Effector memory CD4-positive, alpha-beta T cell (primary cell): ENCODE measurements around the gene SPOCD1.

Source experiments
- DNase-seq, 3 donors: peaks; one replicate each; pipeline ENCODE4 v3.0.0-alpha.2; 2020
- H3K27ac ChIP-seq: 2 replicates; pipeline ENCODE4 v1.7.0; 2013; ENCODE audit warnings: mild to moderate bottlenecking, low read length, moderate library complexity; ENCODE audit not compliant: insufficient read depth, poor library complexity, severe bottlenecking
- H3K27me3 ChIP-seq: replicated peaks from 2 replicates; pipeline ENCODE4 v1.7.0; 2013; ENCODE audit warnings: mild to moderate bottlenecking, low read length; ENCODE audit not compliant: insufficient read depth, control insufficient read depth, poor library complexity, severe bottlenecking
- H3K36me3 ChIP-seq: 2 replicates; pipeline ENCODE4 v1.7.0; 2013; ENCODE audit warnings: mild to moderate bottlenecking, low read length, moderate library complexity; ENCODE audit not compliant: control insufficient read depth, insufficient read depth
- H3K4me1 ChIP-seq: 2 replicates; pipeline ENCODE4 v1.7.0; 2013; ENCODE audit warnings: low read length, mild to moderate bottlenecking; ENCODE audit not compliant: control insufficient read depth, insufficient read depth, poor library complexity, severe bottlenecking
- H3K4me3 ChIP-seq: 2 replicates; pipeline ENCODE4 v1.7.0; 2013; ENCODE audit warnings: low read length, low read depth, mild to moderate bottlenecking; ENCODE audit not compliant: insufficient read depth, poor library complexity, severe bottlenecking
- H3K9me3 ChIP-seq: 2 replicates; pipeline ENCODE4 v1.7.0; 2013; ENCODE audit warnings: mild to moderate bottlenecking, low read length, moderate library complexity; ENCODE audit not compliant: control insufficient read depth

SPOCD1 gene

DNA sequence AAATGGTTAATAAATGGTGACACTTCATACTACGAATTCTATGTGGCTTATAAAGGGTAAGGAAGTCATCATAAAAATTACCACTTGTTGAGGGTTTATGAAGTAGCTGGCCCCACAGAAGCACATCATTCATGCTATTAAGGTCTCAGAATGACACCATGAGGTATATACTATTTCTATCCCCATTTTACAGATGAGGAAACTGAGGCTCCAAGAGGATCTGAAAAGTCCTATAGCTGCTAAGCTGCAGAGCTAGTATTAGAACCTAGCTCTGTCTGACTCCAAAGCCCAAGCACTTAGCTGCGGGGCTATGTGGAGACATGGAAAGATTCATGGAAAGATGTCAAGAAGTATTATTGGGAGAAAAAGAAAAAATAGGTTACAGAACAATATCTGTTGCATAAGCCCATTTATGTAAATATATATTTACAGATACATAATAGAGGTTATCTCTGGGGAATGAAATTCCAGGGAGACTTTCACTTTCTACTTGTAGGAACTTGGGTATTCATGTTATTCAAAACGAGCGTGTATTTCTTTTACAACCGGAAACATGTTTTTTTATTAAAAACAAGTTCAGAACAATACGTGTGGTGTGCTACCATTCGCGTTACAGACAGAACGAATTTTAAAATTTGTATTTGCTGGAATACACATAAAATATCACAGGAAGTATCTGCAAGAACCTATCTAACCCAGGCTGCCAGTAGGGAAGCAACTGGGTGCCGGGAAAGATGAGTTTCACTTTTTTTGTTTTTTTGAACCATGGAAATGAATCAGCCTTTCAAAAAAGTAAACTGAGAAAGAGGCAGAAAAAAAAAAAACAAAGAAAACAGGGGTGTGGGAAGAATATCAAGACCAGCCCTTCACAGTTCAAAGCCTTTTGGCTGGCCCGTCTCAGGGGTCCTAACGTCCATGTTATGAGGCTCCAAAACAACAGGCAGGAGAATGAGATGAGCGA, 13.4 kb downstream of the SPOCD1 start:
- H3K27ac ChIP-seq, result no peak overlapping the region

DNA sequence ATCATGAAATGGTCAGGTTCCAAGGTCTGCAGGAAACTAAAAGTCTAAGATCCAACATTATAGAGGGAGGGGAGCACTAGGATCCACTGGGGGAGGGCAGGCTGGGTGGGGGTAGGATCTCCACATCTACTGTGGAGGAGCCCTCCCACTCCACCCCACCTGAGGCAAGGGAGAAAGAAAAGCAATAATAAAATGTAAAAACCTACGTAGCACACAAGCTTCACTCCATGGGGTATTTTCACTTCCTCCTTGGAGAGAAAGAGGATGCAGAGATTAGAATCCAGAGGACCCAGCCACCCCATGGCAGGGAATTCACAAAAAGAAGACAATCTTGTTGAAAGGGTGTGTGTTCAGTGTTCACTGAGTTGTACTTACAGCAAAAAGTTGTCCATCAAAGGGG, 14.4 kb downstream of the SPOCD1 start:
- Histone ChIP-seq H3K27ac (no peak overlapping the region), H3K4me3 (no peak overlapping the region), H3K27me3 (peaks cover 6% of the 10 kb centered on the region), H3K4me1 (no peaks in the 10 kb centered on the region), H3K36me3 (no peaks in the 10 kb centered on the region), H3K9me3 (no peaks in the 10 kb centered on the region)
- DNase-seq, result no peak

More for the DNA sequence above, 13.4 kb downstream of the SPOCD1 start:
- H3K27me3 ChIP-seq, result peaks cover 6% of the 10 kb centered on the region
- H3K9me3 ChIP-seq, result no peaks in the 10 kb centered on the region
- H3K4me1 ChIP-seq, result no peaks in the 10 kb centered on the region
- no peaks in the 10 kb centered on the region for H3K36me3 ChIP-seq
- H3K4me3 ChIP-seq, result no peak overlapping the region
- DNase-seq, result no peak

DNA sequence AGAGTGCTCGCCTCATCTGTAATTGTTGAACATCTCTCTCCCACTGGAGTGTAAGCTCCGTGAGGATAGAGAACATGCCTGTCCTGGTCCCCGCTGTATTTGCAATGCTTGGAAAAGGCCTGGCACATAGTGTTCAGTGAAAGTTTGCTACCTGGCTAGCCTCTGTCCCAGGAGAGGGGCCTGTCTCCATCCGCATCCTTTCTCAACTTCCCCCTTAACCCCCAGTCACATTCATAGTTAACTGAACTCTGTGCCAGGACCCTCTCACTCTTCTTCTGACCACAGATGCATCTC, 15.2 kb downstream of the SPOCD1 start:
- Histone ChIP-seq H3K36me3 (no peaks in the 10 kb centered on the region), H3K27ac (no peak overlapping the region), H3K4me1 (no peaks in the 10 kb centered on the region), H3K9me3 (no peaks in the 10 kb centered on the region), H3K4me3 (no peak overlapping the region), H3K27me3 (peaks cover 6% of the 10 kb centered on the region)
- no peak for DNase-seq

DNA sequence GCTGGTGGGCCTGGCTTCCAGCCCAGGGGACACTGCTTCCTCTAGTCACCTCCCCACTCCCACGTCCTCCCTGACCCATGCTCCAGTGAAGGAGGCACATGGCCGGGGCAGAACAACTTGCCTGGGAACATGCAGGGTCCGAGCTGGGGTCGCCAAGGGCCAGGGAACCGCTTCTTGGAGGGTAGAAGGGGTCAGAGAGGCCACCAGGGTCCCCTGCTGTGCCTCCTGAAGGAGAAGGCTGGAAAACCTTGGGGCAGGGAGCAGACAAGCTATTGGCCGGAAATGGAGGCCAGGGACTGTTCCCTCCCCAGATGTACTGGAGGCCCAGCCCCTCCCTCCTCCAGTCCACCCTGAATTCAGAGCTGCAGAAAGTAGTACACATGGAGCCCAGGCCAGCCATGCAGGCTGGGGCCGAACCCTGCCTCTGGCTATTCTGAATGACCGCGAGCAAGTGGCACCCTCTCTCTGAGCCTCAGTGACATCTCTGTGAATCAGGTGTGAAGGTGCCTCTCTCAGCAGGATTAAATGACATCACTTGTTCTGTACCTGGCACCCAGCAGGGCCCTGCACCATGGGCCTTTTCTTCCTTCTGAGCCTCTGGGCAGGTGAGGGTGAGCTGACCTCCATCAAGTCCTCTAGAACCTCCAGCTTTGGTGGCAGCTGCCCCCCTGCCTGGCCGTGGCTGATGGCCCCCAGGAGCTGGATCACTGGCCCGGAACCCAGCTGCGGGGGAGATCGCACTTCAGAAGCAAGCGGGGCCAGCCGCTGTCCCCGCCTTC, 15.7 kb downstream of the SPOCD1 start:
- Histone ChIP-seq H3K4me3 (no peak overlapping the region), H3K27ac (no peak overlapping the region), H3K27me3 (peaks cover 6% of the 10 kb centered on the region), H3K36me3 (no peaks in the 10 kb centered on the region), H3K4me1 (no peaks in the 10 kb centered on the region), H3K9me3 (no peaks in the 10 kb centered on the region)
- no peak for DNase-seq

DNA sequence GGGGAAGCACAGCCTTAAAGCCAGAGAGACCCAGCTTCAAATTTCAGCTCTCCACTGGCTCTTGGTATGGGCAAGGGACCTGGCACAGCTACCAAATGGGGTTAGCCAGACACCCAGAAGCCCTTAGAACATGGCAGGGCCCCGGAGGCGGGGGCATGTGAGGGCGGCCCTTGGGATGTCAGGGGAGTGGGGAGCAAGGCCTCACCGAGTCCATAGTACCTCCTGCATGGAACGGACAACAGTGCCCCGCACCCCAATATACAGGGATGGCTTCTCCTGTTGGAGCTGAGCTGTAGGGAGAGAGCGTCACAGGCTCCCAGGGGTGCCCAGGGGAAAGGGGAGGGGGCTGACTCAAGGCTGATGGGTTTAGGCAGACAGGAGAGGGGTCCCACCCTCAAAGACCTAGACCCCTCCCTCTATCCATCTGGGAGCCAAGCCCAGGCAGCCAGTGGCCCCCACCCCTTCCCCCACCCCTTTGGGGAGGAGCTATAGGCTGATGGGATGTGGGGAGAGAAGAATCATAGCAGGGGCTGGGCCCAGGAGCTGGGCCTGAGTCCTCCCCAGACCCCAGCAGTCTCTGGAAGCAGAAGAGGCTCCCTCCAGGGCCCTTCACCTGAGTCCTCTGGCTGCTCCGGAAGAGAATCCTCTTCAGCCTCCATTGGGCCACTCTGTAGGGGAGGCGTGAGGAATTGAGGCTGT, 16.5 kb downstream of the SPOCD1 start:
- DNase-seq, result no peak
- Histone ChIP-seq H3K36me3 (no peaks in the 10 kb centered on the region), H3K4me1 (no peaks in the 10 kb centered on the region), H3K4me3 (no peak overlapping the region), H3K27ac (no peak overlapping the region), H3K9me3 (no peaks in the 10 kb centered on the region), H3K27me3 (peaks cover 6% of the 10 kb centered on the region)

DNA sequence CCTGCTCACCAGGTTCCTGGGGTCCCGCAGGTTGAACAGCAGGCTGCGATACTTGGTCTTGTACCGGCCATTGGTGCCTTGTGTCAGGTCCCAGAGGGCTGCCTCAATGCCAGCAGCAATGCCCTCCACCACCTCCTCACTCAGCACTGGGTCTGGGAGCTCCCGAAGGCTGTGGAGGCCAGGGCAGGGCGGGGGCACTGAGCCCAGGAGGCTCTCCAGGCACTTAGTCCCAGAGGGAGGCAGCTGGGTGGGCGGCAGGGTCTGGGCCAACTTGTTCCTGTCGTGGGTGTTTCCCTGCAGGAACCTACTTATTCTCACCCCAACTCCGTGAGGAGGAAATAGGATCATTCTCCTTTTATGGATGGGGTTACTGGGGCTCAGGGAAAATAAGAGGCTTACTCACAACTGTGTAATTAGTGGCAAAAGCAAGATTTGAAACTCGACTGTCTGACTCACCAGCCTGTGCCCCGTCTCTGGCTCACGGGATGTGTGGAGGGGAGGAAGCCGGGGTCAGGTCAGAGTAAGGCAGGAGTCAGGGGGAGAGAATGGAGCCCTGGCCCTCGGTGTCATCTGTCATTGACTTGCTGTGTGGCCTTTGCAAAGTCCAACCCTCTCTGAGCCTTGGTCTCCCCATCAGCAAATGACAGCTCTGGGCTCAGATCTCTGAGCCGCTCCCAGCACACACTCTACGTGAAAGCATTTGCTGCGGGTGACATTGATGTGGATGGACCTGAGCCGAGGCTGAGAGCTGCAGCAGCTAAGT, 17.2 kb downstream of the SPOCD1 start:
- peaks cover 6% of the 10 kb centered on the region for H3K27me3 ChIP-seq
- H3K9me3 ChIP-seq, result no peaks in the 10 kb centered on the region
- H3K36me3 ChIP-seq, result no peaks in the 10 kb centered on the region
- no peak overlapping the region for H3K4me3 ChIP-seq
- H3K4me1 ChIP-seq, result no peaks in the 10 kb centered on the region
- no peak overlapping the region for H3K27ac ChIP-seq
- no peak for DNase-seq

DNA sequence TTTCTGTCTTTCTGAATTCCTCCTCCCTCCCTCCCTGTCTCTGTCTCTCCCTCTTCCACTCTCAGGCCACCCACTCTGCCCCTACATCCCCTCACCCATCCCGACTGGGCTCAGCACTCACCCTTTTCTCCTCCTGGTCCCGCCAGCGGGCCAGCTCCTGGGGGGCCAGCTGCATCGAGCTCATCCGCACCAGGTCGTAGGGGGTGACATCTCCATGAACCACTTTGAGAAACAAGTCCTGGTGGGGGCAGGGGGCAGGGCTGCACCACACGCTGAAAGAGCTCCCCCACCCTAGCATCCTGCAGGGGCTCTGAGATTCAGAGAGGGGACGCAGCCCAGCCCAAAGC, 17.8 kb downstream of the SPOCD1 start:
- no peak for DNase-seq
- no peaks in the 10 kb centered on the region for H3K4me1 ChIP-seq
- H3K27ac ChIP-seq, result no peak overlapping the region
- H3K36me3 ChIP-seq, result no peaks in the 10 kb centered on the region
- H3K27me3 ChIP-seq, result peaks cover 6% of the 10 kb centered on the region
- H3K4me3 ChIP-seq, result no peak overlapping the region
- H3K9me3 ChIP-seq, result no peaks in the 10 kb centered on the region

DNA sequence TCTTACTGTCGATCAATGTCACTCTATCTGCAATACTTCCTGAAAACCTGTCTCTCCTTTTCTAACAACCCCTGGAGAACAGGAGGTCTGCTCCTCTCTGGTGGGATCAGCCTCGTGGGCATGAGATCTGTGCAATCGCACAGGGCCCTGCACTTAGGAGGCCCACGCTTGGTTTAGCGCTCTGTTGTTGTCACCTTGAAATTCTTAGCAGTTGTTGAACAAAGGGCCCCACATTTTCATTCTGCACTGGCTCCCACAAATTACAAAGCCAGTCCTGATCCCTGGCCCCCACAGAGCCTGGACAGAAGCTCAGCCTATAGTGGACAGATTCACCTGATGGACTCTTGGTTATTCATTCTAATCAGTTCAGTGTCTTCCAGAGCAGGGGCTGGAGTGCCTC, 18.6 kb downstream of the SPOCD1 start:
- Histone ChIP-seq H3K36me3 (no peaks in the 10 kb centered on the region), H3K27ac (no peak overlapping the region), H3K27me3 (peaks cover 6% of the 10 kb centered on the region), H3K9me3 (no peaks in the 10 kb centered on the region), H3K4me3 (no peak overlapping the region), H3K4me1 (no peaks in the 10 kb centered on the region)
- no peak for DNase-seq

DNA sequence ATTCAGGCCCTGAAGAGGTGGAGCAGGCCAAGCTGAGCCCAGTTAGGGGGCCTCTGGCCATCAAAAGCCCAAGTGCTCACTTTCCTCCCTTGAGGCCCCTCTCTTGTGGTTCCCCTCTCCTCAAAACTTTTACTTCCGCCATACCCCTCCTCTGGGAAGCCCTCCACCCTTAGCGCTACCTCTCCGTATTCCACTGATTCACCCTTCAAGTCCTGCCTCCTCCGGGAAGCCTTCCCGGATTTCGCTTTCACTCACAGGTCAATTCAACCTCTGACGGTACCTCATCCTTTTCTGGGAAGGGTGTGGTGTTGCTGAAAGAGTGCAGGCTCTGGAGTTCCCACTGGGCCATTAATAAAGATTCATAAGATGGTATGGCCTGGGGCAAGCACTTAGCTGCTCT, 19.1 kb downstream of the SPOCD1 start:
- Histone ChIP-seq H3K36me3 (no peaks in the 10 kb centered on the region), H3K27me3 (peaks cover 6% of the 10 kb centered on the region), H3K4me3 (no peak overlapping the region), H3K4me1 (no peaks in the 10 kb centered on the region), H3K27ac (no peak overlapping the region), H3K9me3 (no peaks in the 10 kb centered on the region)
- no peak for DNase-seq
